Adrenal gland (tissue), 12 donors: Measurements from ENCODE around the gene MYL2. TPM values are rescaled to one million over a fixed set of nuclear protein-coding genes. Genes with fewer than 3 reads are reported as not detected.

Experiments
- DNase-seq, 7 donors: peaks; one replicate each; pipeline ENCODE4 v3.0.0-alpha.2; 2019 to 2020
- H3K27ac ChIP-seq, 5 donors: fragments of 200-600 bp; sonication (generic) in 4 of 5; 1 replicate in 3 of 5; 2 replicates in 2 of 5; pipeline versions ENCODE4 v1.5.1 to v1.8.0; 2016 to 2020; ENCODE audit warnings: mild to moderate bottlenecking in 1 of 5
- H3K27me3 ChIP-seq: fragments of 200-600 bp; 2 replicates; pipeline ENCODE4 v1.8.0; 2021
- H3K36me3 ChIP-seq, 2 donors: fragments of 200-600 bp; replicated peaks in 1 of 2; 1 replicate in 1 of 2; 2 replicates in 1 of 2; pipeline versions ENCODE4 v1.5.1 to v1.8.0; 2018 to 2022
- H3K4me1 ChIP-seq, 2 donors: fragments of 200-600 bp; replicated peaks in 1 of 2; 1 replicate in 1 of 2; 2 replicates in 1 of 2; pipeline versions ENCODE4 v1.5.1 to v1.8.0; 2018 to 2021
- H3K4me3 ChIP-seq, 4 donors: fragments of 200-600 bp; sonication (generic) in 3 of 4; one replicate each; pipeline ENCODE4 v1.5.1; 2016 to 2018
- H3K9me3 ChIP-seq, 3 donors: fragments of 200-600 bp; sonication (generic) in 1 of 3; replicated peaks in 1 of 3; 1 replicate in 2 of 3; 2 replicates in 1 of 3; pipeline versions ENCODE4 v1.5.1 to v1.8.0; 2016 to 2021
- CTCF ChIP-seq, 6 experiments: fragments of 450-650 bp in 4 of 6; fragments of 200-600 bp in 2 of 6; sonication (generic) in 1 of 6; IDR thresholded peaks; 1 replicate in 5 of 6; 2 replicates in 1 of 6; pipeline versions ENCODE4 v1.5.1 to v1.8.0; 2016 to 2021; ENCODE audit warnings: antibody characterized with exemption in 6 of 6, mild to moderate bottlenecking in 2 of 6, moderate library complexity in 1 of 6
- POLR2A ChIP-seq, 2 donors: fragments of 450-650 bp; IDR thresholded peaks; one replicate each; pipeline ENCODE4 v1.6.1; 2017; ENCODE audit warnings: antibody characterized with exemption in 2 of 2, mild to moderate bottlenecking in 2 of 2, moderate library complexity in 1 of 2
- WGBS, 4 donors: extraction: QIAGEN DNeasy Blood & Tissue Kit in 2 of 4; methylation state at CpG; one replicate each; pipeline versions ENCODE4 v1.1.5 to v1.1.7; 2013 to 2017; 5-methylcytosine and 5-hydroxymethylcytosine counted together
- intact Hi-C, 2 donors: fragments of 100-400 bp; cut with DNase I; formaldehyde crosslinking; loops; one replicate each; pipeline versions ENCODE4 v1.14.1 to v1.15.0; 2022 to 2023
- polyA plus RNA-seq, 3 donors: library from polyadenylated mRNA; stranded (reverse); fragments of 200-250 nt in 2 of 3; fragments of 350-450 nt in 1 of 3; fragmentation: Illumina TruSeq in 1 of 3; extraction: RNeasy Lipid Tissue Mini Kit (QIAGEN cat#74804) in 1 of 3; gene quantifications; one replicate each; pipeline ENCODE4 v1.2.3, GENCODE V29; 2013 to 2014
- total RNA-seq, 9 donors: library from RNA; depleted of rRNA in 4 of 9; stranded (reverse); fragments of >200 nt in 4 of 9; fragments of 120-200 nt in 1 of 9; fragmentation: NEBNext Ultra II Directional in 1 of 9; extraction: Animal tissue kit (Norgen Biotek cat#: 25700) in 1 of 9; gene quantifications; one replicate each; pipeline versions ENCODE4 v1.1.0 to v1.2.4, GENCODE V29; 2013 to 2023
- donor health status: healthy with polysubstance abuse.
- donor health status: Bipolar disorder and iron deficiency.
- donor health status: DM: yes; HTN: yes; CAD: no.
- donor health status: DM: no; HTN: no; CAD: no.
- donor health status: DM: no; HTN: no; CAD: no.
- donor health status: DM: yes; HTN: yes; CAD: no.

The MYL2 gene
- total and polyA plus RNA-seq, 12 donors: 0.58 to 6.5 (median 3.2) TPM; not detected in 7

- Histone ChIP-seq H3K27me3 (no peaks in the 10 kb centered on the region), H3K4me1 (no peaks in the 10 kb centered on the region), H3K4me3 (no peak overlapping the region), H3K27ac (no peak overlapping the region), H3K9me3 (no peaks in the 10 kb centered on the region), H3K36me3 (no peaks in the 10 kb centered on the region)
- TF ChIP-seq CTCF (IDR thresholded peaks at IDR 0.05) (no peak), POLR2A (IDR thresholded peaks at IDR 0.05) (no peak)
- WGBS, 4 donors: 93 to 95% (median 94%) methylated on average over 12 to 16 of the region's 16 CpGs
- intact Hi-C loops: loop anchor here in 1 of 2 donors (10.0 kb wide), 1 partner anchor 381 kb away; no protein-coding TSS in a partner anchor
- DNase-seq: no peak
These were observed 13.1 kb upstream of the MYL2 start for GRCh38 chr12:110933326-110933974.

GRCh38 chr12:110932046-110932445 lies 11.7 kb upstream of the MYL2 start:
- H3K4me3 ChIP-seq: no peak overlapping the region
- H3K9me3 ChIP-seq: no peaks in the 10 kb centered on the region
- TF ChIP-seq POLR2A (IDR thresholded peaks at IDR 0.05) (no peak), CTCF (IDR thresholded peaks at IDR 0.05) (no peak)
- H3K27ac ChIP-seq: no peak overlapping the region
- intact Hi-C loops: loop anchor here in 1 of 2 donors (10.0 kb wide), 1 partner anchor 383 kb away; no protein-coding TSS in a partner anchor
- H3K36me3 ChIP-seq: no peaks in the 10 kb centered on the region
- H3K4me1 ChIP-seq: no peaks in the 10 kb centered on the region
- WGBS, 4 donors: 52 to 64% (median 58%) methylated on average over 11 of the region's 11 CpGs
- H3K27me3 ChIP-seq: no peaks in the 10 kb centered on the region
- DNase-seq: no peak

GRCh38 chr12:110931315-110931728 lies 10.9 kb upstream of the MYL2 start:
- H3K4me1 ChIP-seq: no peaks in the 10 kb centered on the region
- 33 to 47% (median 44%) methylated on average over 7 to 16 of the region's 16 CpGs for WGBS, 4 donors
- peak in 3 of 7 donors; percentile 17 to 32 (median 31) for DNase-seq
- no peak overlapping the region for H3K27ac ChIP-seq
- TF ChIP-seq CTCF (IDR thresholded peaks at IDR 0.05) (no peak), POLR2A (IDR thresholded peaks at IDR 0.05) (no peak)
- H3K36me3 ChIP-seq: no peaks in the 10 kb centered on the region
- H3K27me3 ChIP-seq: no peaks in the 10 kb centered on the region
- H3K9me3 ChIP-seq: no peaks in the 10 kb centered on the region
- H3K4me3 ChIP-seq: no peak overlapping the region
- intact Hi-C loops: loop anchor here in 1 of 2 donors (10.0 kb wide), 1 partner anchor 383 kb away; no protein-coding TSS in a partner anchor

GRCh38 chr12:110930348-110931314 lies 10.3 kb upstream of the MYL2 start:
- H3K4me3 ChIP-seq: no peak overlapping the region
- no peak for TF ChIP-seq POLR2A (IDR thresholded peaks at IDR 0.05)
- TF ChIP-seq CTCF (IDR thresholded peaks at IDR 0.05): no peak
- intact Hi-C loops: loop anchor here in 1 of 2 donors (10.0 kb wide), 1 partner anchor 384 kb away; no protein-coding TSS in a partner anchor
- no peak overlapping the region for H3K27ac ChIP-seq
- WGBS, 4 donors: 78 to 83% (median 81%) methylated on average over 20 to 21 of the region's 21 CpGs
- no peak for DNase-seq
- H3K9me3 ChIP-seq: no peaks in the 10 kb centered on the region
- H3K4me1 ChIP-seq: no peaks in the 10 kb centered on the region
- no peaks in the 10 kb centered on the region for H3K36me3 ChIP-seq
- no peaks in the 10 kb centered on the region for H3K27me3 ChIP-seq
